Activated T-helper 2 cell treated with anti-CD3 and anti-CD28 coated beads, Interferon-gamma antibody, Interleukin-2, Interleukin-4, amounts not matched to agents 10 μg/mL and 5 μg/mL and 100 μg/mL, durations not matched to agents 14 hours and 24 hours and 36 hours (primary cell): ENCODE results near the gene SH3BGRL3. TPM values are rescaled to one million over a fixed set of nuclear protein-coding genes. Genes with fewer than 3 reads are reported as not detected.
"Not testable (repeated sequence)": the region's sequence is repeated elsewhere in the genome, so short reads cannot be mapped to it uniquely, and the experiment has no call there.

Experiments used
- DNase-seq: peaks from one replicate; pipeline ENCODE4 v3.0.0; 2021; ENCODE audit warnings: low spot score
- H3K27ac Mint-ChIP-seq: one replicate; pipeline ENCODE4 v1.8.0; 2021; ENCODE audit warnings: mixed read lengths
- H3K27me3 Mint-ChIP-seq: one replicate; pipeline ENCODE4 v1.8.0; 2021; ENCODE audit warnings: low read depth, mixed read lengths
- H3K36me3 Mint-ChIP-seq: one replicate; pipeline ENCODE4 v1.8.0; 2021; ENCODE audit warnings: low read depth, mixed read lengths
- H3K4me1 Mint-ChIP-seq: one replicate; pipeline ENCODE4 v1.8.0; 2021; ENCODE audit warnings: low read depth, mixed read lengths
- H3K4me3 Mint-ChIP-seq: one replicate; pipeline ENCODE4 v1.8.0; 2021; ENCODE audit warnings: low read depth, mild to moderate bottlenecking, moderate library complexity, mixed read lengths
- H3K9me3 Mint-ChIP-seq: one replicate; pipeline ENCODE4 v1.8.0; 2021; ENCODE audit warnings: mixed read lengths
- intact Hi-C: fragments of 100-400 bp; cut with micrococcal nuclease; formaldehyde crosslinking; loops from one replicate; pipeline ENCODE4 v1.15.1; 2023
- total RNA-seq: library from RNA; stranded (reverse); gene quantifications from 2 replicates; pipeline ENCODE4 v1.2.3, GENCODE V29; 2022

Gene SH3BGRL3
- total RNA-seq, 1 donor from 2014 or later = 437 TPM

GRCh38 chr1:26287811-26288210 is 7.9 kb downstream of the SH3BGRL3 start:
- Mint-ChIP-seq H3K4me1 (peaks cover 75% of the 10 kb centered on the region), H3K4me3 (peak overlapping the region; percentile 69), H3K27ac (peak overlapping the region; percentile 100), H3K9me3 (no peaks in the 10 kb centered on the region), H3K27me3 (no peaks in the 10 kb centered on the region), H3K36me3 (peaks cover 21% of the 10 kb centered on the region)
- DNase-seq = no peak
- intact Hi-C loops = loop anchor here (1.0 to 10.0 kb wide), 4 partner anchors 12 to 257 kb away; no protein-coding TSS in a partner anchor

GRCh38 chr1:26288311-26288941 is 8.5 kb downstream of the SH3BGRL3 start:
- Mint-ChIP-seq H3K9me3 (no peaks in the 10 kb centered on the region), H3K4me3 (peak overlapping the region; percentile 38), H3K27ac (peak overlapping the region; percentile 100), H3K4me1 (peaks cover 69% of the 10 kb centered on the region), H3K36me3 (peaks cover 15% of the 10 kb centered on the region), H3K27me3 (no peaks in the 10 kb centered on the region)
- DNase-seq = peak; percentile 57
- intact Hi-C loops = loop anchor here (1.0 to 10.0 kb wide), 4 partner anchors 12 to 256 kb away; no protein-coding TSS in a partner anchor

- H3K27ac Mint-ChIP-seq = peak overlapping the region; percentile 100
- DNase-seq = no peak
- H3K36me3 Mint-ChIP-seq = peaks cover 9% of the 10 kb centered on the region
- no peak overlapping the region for H3K4me3 Mint-ChIP-seq
- intact Hi-C loops = loop anchor here (10.0 kb wide), 1 partner anchor 255 kb away; no protein-coding TSS in a partner anchor
- peaks cover 60% of the 10 kb centered on the region for H3K4me1 Mint-ChIP-seq
- no peaks in the 10 kb centered on the region for H3K9me3 Mint-ChIP-seq
- H3K27me3 Mint-ChIP-seq = no peaks in the 10 kb centered on the region
These were observed 9.5 kb downstream of the SH3BGRL3 start for GRCh38 chr1:26289158-26290059.

GRCh38 chr1:26290122-26290881 is 10.4 kb downstream of the SH3BGRL3 start:
- H3K4me1 Mint-ChIP-seq = peaks cover 51% of the 10 kb centered on the region
- no peak for DNase-seq
- intact Hi-C loops = no loop called here
- peaks cover 3% of the 10 kb centered on the region for H3K36me3 Mint-ChIP-seq
- no peaks in the 10 kb centered on the region for H3K27me3 Mint-ChIP-seq
- peak overlapping the region; percentile 38 for H3K4me3 Mint-ChIP-seq
- no peaks in the 10 kb centered on the region for H3K9me3 Mint-ChIP-seq
- H3K27ac Mint-ChIP-seq = peak overlapping the region; percentile 100

- Mint-ChIP-seq H3K9me3 (no peaks in the 10 kb centered on the region), H3K27me3 (no peaks in the 10 kb centered on the region), H3K36me3 (peaks cover 5% of the 10 kb centered on the region), H3K27ac (no peak overlapping the region), H3K4me3 (no peak overlapping the region), H3K4me1 (peaks cover 48% of the 10 kb centered on the region)
- DNase-seq = no peak
- intact Hi-C loops = no loop called here
These were observed 11.0 kb downstream of the SH3BGRL3 start for GRCh38 chr1:26290882-26291261.

GRCh38 chr1:26291433-26291832 is 11.5 kb downstream of the SH3BGRL3 start:
- no peak for DNase-seq
- intact Hi-C loops = no loop called here
- H3K27ac Mint-ChIP-seq = no peak overlapping the region
- H3K9me3 Mint-ChIP-seq = no peaks in the 10 kb centered on the region
- H3K27me3 Mint-ChIP-seq = no peaks in the 10 kb centered on the region
- peaks cover 5% of the 10 kb centered on the region for H3K36me3 Mint-ChIP-seq
- no peak overlapping the region for H3K4me3 Mint-ChIP-seq
- H3K4me1 Mint-ChIP-seq = peaks cover 42% of the 10 kb centered on the region

GRCh38 chr1:26291939-26292338 is 12.1 kb downstream of the SH3BGRL3 start:
- Mint-ChIP-seq H3K36me3 (peaks cover 5% of the 10 kb centered on the region), H3K4me1 (peaks cover 37% of the 10 kb centered on the region), H3K9me3 (no peaks in the 10 kb centered on the region), H3K4me3 (no peak overlapping the region), H3K27me3 (no peaks in the 10 kb centered on the region), H3K27ac (peak overlapping the region; percentile 60)
- DNase-seq = no peak
- intact Hi-C loops = no loop called here

GRCh38 chr1:26292735-26293134 is 12.8 kb downstream of the SH3BGRL3 start:
- intact Hi-C loops, DNase-seq, H3K27me3 Mint-ChIP-seq, H3K27ac Mint-ChIP-seq, H3K4me3 Mint-ChIP-seq, H3K36me3 Mint-ChIP-seq, H3K9me3 Mint-ChIP-seq: not testable (repeated sequence)
- H3K4me1 Mint-ChIP-seq = peaks cover 29% of the 10 kb centered on the region

GRCh38 chr1:26293911-26294463 is 14.1 kb downstream of the SH3BGRL3 start:
- Mint-ChIP-seq H3K9me3 (no peaks in the 10 kb centered on the region), H3K27ac (no peak overlapping the region)
- intact Hi-C loops = no loop called here

GRCh38 chr1:26295194-26296138 is 15.6 kb downstream of the SH3BGRL3 start:
- H3K27me3 Mint-ChIP-seq = no peaks in the 10 kb centered on the region
- intact Hi-C loops = no loop called here
- peaks cover 4% of the 10 kb centered on the region for H3K4me1 Mint-ChIP-seq
- H3K36me3 Mint-ChIP-seq = peaks cover 3% of the 10 kb centered on the region
- H3K4me3 Mint-ChIP-seq = no peak overlapping the region
- DNase-seq = no peak
- H3K9me3 Mint-ChIP-seq = no peaks in the 10 kb centered on the region
- no peak overlapping the region for H3K27ac Mint-ChIP-seq

More at GRCh38 chr1:26293911-26294463, 14.1 kb downstream of the SH3BGRL3 start:
- no peak overlapping the region for H3K4me3 Mint-ChIP-seq
- peaks cover 17% of the 10 kb centered on the region for H3K4me1 Mint-ChIP-seq
- peaks cover 3% of the 10 kb centered on the region for H3K36me3 Mint-ChIP-seq
- no peaks in the 10 kb centered on the region for H3K27me3 Mint-ChIP-seq
- DNase-seq = no peak

- no peak for DNase-seq
- Mint-ChIP-seq H3K27ac (no peak overlapping the region), H3K9me3 (no peaks in the 10 kb centered on the region), H3K27me3 (no peaks in the 10 kb centered on the region), H3K36me3 (peaks cover 3% of the 10 kb centered on the region), H3K4me1 (peaks cover 2% of the 10 kb centered on the region), H3K4me3 (no peak overlapping the region)
- intact Hi-C loops = no loop called here
These were observed 16.6 kb downstream of the SH3BGRL3 start for GRCh38 chr1:26296340-26297056.
